Measurements from ENCODE around the gene PCDHGC3. TPM values are rescaled to one million over a fixed set of nuclear protein-coding genes. Genes with fewer than 3 reads are reported as not detected.
A peak's percentile ranks its signal among the peaks of the same experiment; 100 is the strongest.

The PCDHGC3 gene
- total RNA-seq, 2 experiments from 2014 or later: 27.2 to 59.7 TPM

DNA sequence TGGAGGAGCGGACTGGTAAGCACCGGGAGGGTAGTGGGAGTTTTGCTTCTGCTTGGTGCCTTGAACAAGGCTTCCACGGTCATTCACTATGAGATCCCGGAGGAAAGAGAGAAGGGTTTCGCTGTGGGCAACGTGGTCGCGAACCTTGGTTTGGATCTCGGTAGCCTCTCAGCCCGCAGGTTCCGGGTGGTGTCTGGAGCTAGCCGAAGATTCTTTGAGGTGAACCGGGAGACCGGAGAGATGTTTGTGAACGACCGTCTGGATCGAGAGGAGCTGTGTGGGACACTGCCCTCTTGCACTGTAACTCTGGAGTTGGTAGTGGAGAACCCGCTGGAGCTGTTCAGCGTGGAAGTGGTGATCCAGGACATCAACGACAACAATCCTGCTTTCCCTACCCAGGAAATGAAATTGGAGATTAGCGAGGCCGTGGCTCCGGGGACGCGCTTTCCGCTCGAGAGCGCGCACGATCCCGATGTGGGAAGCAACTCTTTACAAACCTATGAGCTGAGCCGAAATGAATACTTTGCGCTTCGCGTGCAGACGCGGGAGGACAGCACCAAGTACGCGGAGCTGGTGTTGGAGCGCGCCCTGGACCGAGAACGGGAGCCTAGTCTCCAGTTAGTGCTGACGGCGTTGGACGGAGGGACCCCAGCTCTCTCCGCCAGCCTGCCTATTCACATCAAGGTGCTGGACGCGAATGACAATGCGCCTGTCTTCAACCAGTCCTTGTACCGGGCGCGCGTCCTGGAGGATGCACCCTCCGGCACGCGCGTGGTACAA lies 556 bp downstream of the PCDHGC3 start:
- Histone ChIP-seq H3K9me3 (ENCODE audit: low read length) (no peaks in the 10 kb centered on the region), H2AFZ (ENCODE audit: low read length) (peak overlapping the region; percentile 97; the same call in 1 of the 2 replicates), H3K9me2 (ENCODE audit: insufficient read depth, low read length) (no peaks in the 10 kb centered on the region), H3K4me2 (ENCODE audit: low read length) (peak overlapping the region; percentile 84), H3K79me2 (ENCODE audit: insufficient read depth, low read depth, low read length) (peaks cover 50% of the 10 kb centered on the region), H3K27ac (ENCODE audit: low read depth, low read length, poor library complexity, severe bottlenecking) (peak overlapping the region; percentile 50), H3K36me3 (ENCODE audit: insufficient read depth, low read length) (peaks cover 22% of the 10 kb centered on the region; the same call in 1 of the 2 replicates), H3K4me3 (ENCODE audit: low read depth, low read length, poor library complexity, severe bottlenecking) (peak overlapping the region; percentile 79), H3K4me1 (ENCODE audit: insufficient read depth, low read length, poor library complexity, severe bottlenecking) (peaks cover 58% of the 10 kb centered on the region), H4K20me1 (ENCODE audit: insufficient read depth, low read length) (no peaks in the 10 kb centered on the region)
- ChIA-PET POLR2A (interaction anchor here (0.5 to 8.0 kb wide), 14 partner anchors 12 to 88 kb away, joined by 3 to 108 read pairs (median 6); no protein-coding TSS in a partner anchor), CTCF (ENCODE audit: unreplicated experiment) (interaction anchor here (0.6 to 3.8 kb wide), 13 partner anchors 9 to 87 kb away, joined by 3 to 23 read pairs (median 5); partner anchors contain the start of gene PCDHGA12)
- peak; percentile 43 for DNase-seq (ENCODE audit: low spot score)
- BruUV-seq (replicated peaks): TSS peak; percentile 69
- TF ChIP-seq, protein P1, sequence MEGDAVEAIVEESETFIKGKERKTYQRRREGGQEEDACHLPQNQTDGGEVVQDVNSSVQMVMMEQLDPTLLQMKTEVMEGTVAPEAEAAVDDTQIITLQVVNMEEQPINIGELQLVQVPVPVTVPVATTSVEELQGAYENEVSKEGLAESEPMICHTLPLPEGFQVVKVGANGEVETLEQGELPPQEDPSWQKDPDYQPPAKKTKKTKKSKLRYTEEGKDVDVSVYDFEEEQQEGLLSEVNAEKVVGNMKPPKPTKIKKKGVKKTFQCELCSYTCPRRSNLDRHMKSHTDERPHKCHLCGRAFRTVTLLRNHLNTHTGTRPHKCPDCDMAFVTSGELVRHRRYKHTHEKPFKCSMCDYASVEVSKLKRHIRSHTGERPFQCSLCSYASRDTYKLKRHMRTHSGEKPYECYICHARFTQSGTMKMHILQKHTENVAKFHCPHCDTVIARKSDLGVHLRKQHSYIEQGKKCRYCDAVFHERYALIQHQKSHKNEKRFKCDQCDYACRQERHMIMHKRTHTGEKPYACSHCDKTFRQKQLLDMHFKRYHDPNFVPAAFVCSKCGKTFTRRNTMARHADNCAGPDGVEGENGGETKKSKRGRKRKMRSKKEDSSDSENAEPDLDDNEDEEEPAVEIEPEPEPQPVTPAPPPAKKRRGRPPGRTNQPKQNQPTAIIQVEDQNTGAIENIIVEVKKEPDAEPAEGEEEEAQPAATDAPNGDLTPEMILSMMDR (conservative IDR thresholded peaks at IDR 0.05; ENCODE audit: low read length): no peak
- TF ChIP-seq EZH2phosphoT487 (IDR thresholded peaks at IDR 0.05; ENCODE audit: borderline replicate concordance, low read depth, low read length): no peak
- intact Hi-C loops (cut with micrococcal nuclease; ENCODE audit: unreplicated experiment): loop anchor here (5.0 kb wide), 1 partner anchor 114 kb away; the partner anchor contains the start of gene PCDHGA5

DNA sequence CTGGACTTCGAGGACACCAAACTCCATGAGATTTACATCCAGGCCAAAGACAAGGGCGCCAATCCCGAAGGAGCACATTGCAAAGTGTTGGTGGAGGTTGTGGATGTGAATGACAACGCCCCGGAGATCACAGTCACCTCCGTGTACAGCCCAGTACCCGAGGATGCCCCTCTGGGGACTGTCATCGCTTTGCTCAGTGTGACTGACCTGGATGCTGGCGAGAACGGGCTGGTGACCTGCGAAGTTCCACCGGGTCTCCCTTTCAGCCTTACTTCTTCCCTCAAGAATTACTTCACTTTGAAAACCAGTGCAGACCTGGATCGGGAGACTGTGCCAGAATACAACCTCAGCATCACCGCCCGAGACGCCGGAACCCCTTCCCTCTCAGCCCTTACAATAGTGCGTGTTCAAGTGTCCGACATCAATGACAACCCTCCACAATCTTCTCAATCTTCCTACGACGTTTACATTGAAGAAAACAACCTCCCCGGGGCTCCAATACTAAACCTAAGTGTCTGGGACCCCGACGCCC lies 1.3 kb downstream of the PCDHGC3 start:
- CTCF ChIA-PET (ENCODE audit: unreplicated experiment): interaction anchor here (0.9 to 3.8 kb wide), 8 partner anchors 8 to 86 kb away, joined by 3 to 23 read pairs (median 6); partner anchors contain the start of gene PCDHGA12
- peak overlapping the region; percentile 79 for H3K4me3 ChIP-seq (ENCODE audit: low read depth, low read length, poor library complexity, severe bottlenecking)
- no peaks in the 10 kb centered on the region for H3K9me3 ChIP-seq (ENCODE audit: low read length)
- POLR2A ChIA-PET: interaction anchor here (0.7 to 8.0 kb wide), 12 partner anchors 13 to 159 kb away, joined by 3 to 108 read pairs (median 12); no protein-coding TSS in a partner anchor
- H4K20me1 ChIP-seq (ENCODE audit: insufficient read depth, low read length): no peaks in the 10 kb centered on the region
- H3K4me2 ChIP-seq (ENCODE audit: low read length): peak overlapping the region; percentile 84
- no peaks in the 10 kb centered on the region for H3K9me2 ChIP-seq (ENCODE audit: insufficient read depth, low read length)
- no peak overlapping the region for H3K27ac ChIP-seq (ENCODE audit: low read depth, low read length, poor library complexity, severe bottlenecking)
- BruUV-seq (replicated peaks): no TSS peak
- intact Hi-C loops (cut with micrococcal nuclease; ENCODE audit: unreplicated experiment): loop anchor here (5.0 kb wide), 1 partner anchor 115 kb away; the partner anchor contains the start of gene PCDHGA5
- peaks cover 65% of the 10 kb centered on the region for H3K4me1 ChIP-seq (ENCODE audit: insufficient read depth, low read length, poor library complexity, severe bottlenecking)
- H2AFZ ChIP-seq (ENCODE audit: low read length): no peak overlapping the region
- no peak for DNase-seq (ENCODE audit: low spot score)
- peaks cover 24% of the 10 kb centered on the region; the same call in 1 of the 2 replicates for H3K36me3 ChIP-seq (ENCODE audit: insufficient read depth, low read length)
- TF ChIP-seq EZH2phosphoT487 (IDR thresholded peaks at IDR 0.05; ENCODE audit: borderline replicate concordance, low read depth, low read length): no peak
- TF ChIP-seq, protein P1 (conservative IDR thresholded peaks at IDR 0.05; ENCODE audit: low read length): no peak
- peaks cover 57% of the 10 kb centered on the region for H3K79me2 ChIP-seq (ENCODE audit: insufficient read depth, low read depth, low read length)
